HepG2 (cell line): ENCODE measurements around the gene MAP2K7. TPM values are rescaled to one million over a fixed set of nuclear protein-coding genes. Genes with fewer than 3 reads are reported as not detected.
A peak's percentile ranks its signal among the peaks of the same experiment; 100 is the strongest.

Experiments used
- ATAC-seq: fragments of 200-7000 bp; cut with Tn5 transposase; 3 replicates; pipeline ENCODE4 v1.9.1; 2020; ENCODE audit warnings: mild to moderate bottlenecking, moderate library complexity
- BruUV-seq: library from RNA; stranded (reverse); fragments of 400-500 nt; replicated peaks from 2 replicates; lab custom pipeline; 2021; lab: Mats Ljungman, UMichigan
- CTCF ChIA-PET: fragments of 300-600 bp; formaldehyde crosslinking; extraction: SDS; loops from one replicate; lab custom pipeline; 2021; ENCODE audit warnings: low total read pairs, inconsistent platforms, low intra/inter-chr PET ratio; lab: Yijun Ruan, JAX
- POLR2A ChIA-PET: fragments of 350-600 bp; sonication (Branson Sonifier 250); formaldehyde crosslinking; loops from one replicate; lab custom pipeline; 2020; ENCODE audit warnings: antibody characterized with exemption, inconsistent platforms; lab: Yijun Ruan, JAX
- DNase-seq: peaks from one replicate; pipeline ENCODE4 v3.0.0-alpha.2; 2015; ENCODE audit warnings: low spot score
- FAIRE-seq: peaks from 3 replicates; lab custom pipeline; 2011; peaks lifted over from hg19 to GRCh38; lab: Jason Lieb, UNC
- H2AFZ ChIP-seq: one replicate; pipeline ENCODE4 v1.6.1; 2011; ENCODE audit warnings: low read length, inconsistent platforms
- H3K27ac ChIP-seq: fragments of 300-600 bp; 3 replicates; pipeline ENCODE4 v1.8.0; 2011; ENCODE audit warnings: mixed run types, mild to moderate bottlenecking, mixed read lengths, low read length, inconsistent platforms; ENCODE audit not compliant: insufficient read depth; ENCODE audit errors: extremely low read length
- H3K27me3 ChIP-seq, 2 experiments: fragments of 200-600 bp in 1 of 2; 2 replicates in 1 of 2; 3 replicates in 1 of 2; pipeline versions ENCODE4 v1.6.0 to v1.8.0; 2011; ENCODE audit warnings: low read length in 2 of 2, mild to moderate bottlenecking in 2 of 2, moderate library complexity in 2 of 2, inconsistent platforms in 1 of 2; ENCODE audit not compliant: insufficient read depth in 2 of 2, control insufficient read depth in 1 of 2
- H3K36me3 ChIP-seq, 2 experiments: fragments of 200-600 bp in 1 of 2; replicated peaks in 1 of 2; 2 replicates in 1 of 2; 3 replicates in 1 of 2; pipeline versions ENCODE4 v1.5.1 to v1.8.0; 2011; ENCODE audit warnings: low read length in 2 of 2, inconsistent platforms in 1 of 2; ENCODE audit not compliant: insufficient read depth in 2 of 2, control insufficient read depth in 1 of 2
- H3K4me1 ChIP-seq: 2 replicates; pipeline ENCODE4 v1.5.1; 2012; ENCODE audit warnings: low read length, inconsistent platforms; ENCODE audit not compliant: insufficient read depth
- H3K4me2 ChIP-seq: 2 replicates; pipeline ENCODE4 v1.6.0; 2011; ENCODE audit warnings: low read depth, low read length, inconsistent platforms
- H3K4me3 ChIP-seq, 3 experiments: fragments of 200-600 bp in 1 of 3; sonication (generic), shearing (Covaris generic) in 1 of 3; replicated peaks in 1 of 3; 2 replicates each; pipeline ENCODE4 v1.5.1; 2011 to 2016; ENCODE audit warnings: low read length in 3 of 3, inconsistent platforms in 2 of 3, low read depth in 2 of 3, mild to moderate bottlenecking in 2 of 3, control low read depth in 1 of 3, mixed read lengths in 1 of 3; ENCODE audit not compliant: insufficient read depth in 1 of 3
- H3K79me2 ChIP-seq: one replicate; pipeline ENCODE4 v1.6.1; 2011; ENCODE audit warnings: low read length, inconsistent platforms; ENCODE audit not compliant: insufficient read depth
- H3K9ac ChIP-seq: 2 replicates; pipeline ENCODE4 v1.6.0; 2011; ENCODE audit warnings: mild to moderate bottlenecking, low read depth, low read length, inconsistent platforms; ENCODE audit not compliant: insufficient read depth
- H3K9me3 ChIP-seq: 2 replicates; pipeline ENCODE4 v1.5.1; 2012; ENCODE audit warnings: mild to moderate bottlenecking, low read length
- H4K20me1 ChIP-seq: 2 replicates; pipeline ENCODE4 v1.6.0; 2011; ENCODE audit warnings: inconsistent platforms, mild to moderate bottlenecking, low read length, moderate library complexity; ENCODE audit not compliant: insufficient read depth
- AGO2 ChIP-seq: fragments of 200-400 bp; formaldehyde crosslinking; optimal IDR thresholded peaks from 2 replicates; pipeline ENCODE3; 2017; ENCODE audit warnings: mild to moderate bottlenecking, low read depth, low read length, moderate library complexity
- RBFOX2 ChIP-seq: fragments of 200-400 bp; formaldehyde crosslinking; IDR thresholded peaks from 2 replicates; pipeline ENCODE4 v1.6.1; 2017; ENCODE audit warnings: low read depth, mild to moderate bottlenecking, low read length
- SOX6 ChIP-seq, 2 experiments: fragments of 450-650 bp in 1 of 2; sonication (generic) in 1 of 2; formaldehyde crosslinking in 1 of 2; IDR thresholded peaks; 2 replicates each; pipeline versions ENCODE4 v1.4.0 to v1.6.1; 2017 to 2020; ENCODE audit warnings: antibody characterized with exemption in 1 of 2, mild to moderate bottlenecking in 1 of 2, missing genetic modification reagents in 1 of 2
- SP140L ChIP-seq: sonication (generic); formaldehyde crosslinking; IDR thresholded peaks from 2 replicates; pipeline ENCODE4 v1.4.0; 2020; ENCODE audit warnings: missing genetic modification reagents, borderline replicate concordance
- TBX3 ChIP-seq: fragments of 450-650 bp; IDR thresholded peaks from 2 replicates; pipeline ENCODE4 v1.6.1; 2017; ENCODE audit warnings: antibody characterized with exemption, mild to moderate bottlenecking, inconsistent platforms, borderline replicate concordance
- ZNF138 ChIP-seq: sonication (generic); formaldehyde crosslinking; IDR thresholded peaks from 2 replicates; pipeline ENCODE4 v1.5.0; 2020; ENCODE audit warnings: mild to moderate bottlenecking, low read depth, missing genetic modification reagents
- ZNF629 ChIP-seq: sonication (generic); formaldehyde crosslinking; conservative IDR thresholded peaks from 2 replicates; pipeline ENCODE4 v1.5.0; 2020; ENCODE audit warnings: missing genetic modification reagents
- WGBS: methylation state at CpG from one replicate; pipeline ENCODE4 v1.1.6; 2017; ENCODE audit warnings: low lambda C conversion rate; 5-methylcytosine and 5-hydroxymethylcytosine counted together
- in situ Hi-C: cut with HindIII; loops from 2 replicates; pipeline ENCODE4 v1.10.0; 2017; ENCODE audit warnings: low pct_unique_long_range_greater_than_20kb; ENCODE audit not compliant: extremely low pct_ligation_motif_present
- intact Hi-C: fragments of 100-400 bp; cut with micrococcal nuclease; formaldehyde crosslinking; loops from one replicate; pipeline ENCODE4 v1.10.0; 2022; ENCODE audit not compliant: unreplicated experiment
- polyA plus RNA-seq, 8 experiments: library from polyadenylated mRNA; depleted of rRNA in 3 of 8; stranded (reverse) in 7 of 8; unstranded in 1 of 8; fragments of >200 nt; fragmentation: Illumina TruSeq in 4 of 8; extraction: Trizol in 4 of 8; gene quantifications; 2 replicates each; pipeline versions ENCODE4 v1.2.1 to v1.2.3, GENCODE V29; 2011 to 2016; ENCODE audit warnings: low read depth in 4 of 8, missing spikeins in 1 of 8, mixed read lengths in 1 of 8; ENCODE audit not compliant: insufficient read depth in 1 of 8
- total RNA-seq, 5 experiments: library from RNA; depleted of rRNA; stranded (reverse); fragments of >200 nt; fragmentation: Illumina TruSeq; extraction: Trizol; gene quantifications; 2 replicates each; pipeline ENCODE4 v1.2.3, GENCODE V29; 2016; ENCODE audit warnings: low read depth in 1 of 5

The MAP2K7 gene
- total and polyA plus RNA-seq, 2 of the 13 experiments (the other 11 are each of a cell fraction or from before 2014, with no cell fraction given) = 9.0 to 10.8 TPM

DNA sequence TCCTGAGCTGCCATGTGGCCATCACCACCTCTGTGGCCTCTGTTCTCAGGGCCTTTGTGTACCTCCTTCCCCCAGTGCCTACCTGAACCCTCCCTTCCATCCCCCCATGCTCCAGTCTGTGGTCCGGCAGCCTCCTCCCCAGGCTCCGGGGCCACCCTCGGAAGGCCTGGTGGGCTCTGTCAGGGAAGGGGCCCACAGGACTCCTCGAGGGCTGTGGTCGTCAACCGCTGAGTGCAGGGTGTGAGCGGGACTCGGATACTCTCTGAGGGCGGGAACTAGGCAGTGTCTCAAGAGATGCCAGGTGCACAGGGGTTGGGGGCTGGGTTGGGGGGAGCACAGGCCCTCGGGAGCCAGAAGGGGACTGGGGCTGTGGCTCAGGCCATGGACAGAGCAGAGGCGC, 3.9 kb downstream of the MAP2K7 start:
- BruUV-seq = no TSS peak
- peaks cover 29% of the 10 kb centered on the region for H3K4me1 ChIP-seq
- peaks cover 4 to 28% of the 10 kb centered on the region in 2 experiments; a peak in 4 of 5 replicates for H3K36me3 ChIP-seq
- ATAC-seq (no peak), FAIRE-seq (no peak), DNase-seq (no peak)
- H3K9me3 ChIP-seq = no peaks in the 10 kb centered on the region
- POLR2A ChIA-PET = interaction anchor here (1.0 to 3.4 kb wide), 4 partner anchors 8 to 39 kb away, joined by 3 to 24 read pairs (median 3); partner anchors contain the start of gene SNAPC2
- H3K79me2 ChIP-seq = peaks cover 27% of the 10 kb centered on the region
- H3K27ac ChIP-seq = no peak overlapping the region
- H3K4me3 ChIP-seq = no peak overlapping the region
- intact Hi-C loops = no loop called here
- peaks cover 13% of the 10 kb centered on the region; the same call in 1 of the 2 replicates for H4K20me1 ChIP-seq
- in situ Hi-C loops = no loop called here
- TF ChIP-seq SOX6 (IDR thresholded peaks at IDR 0.05) (no peak), SOX6 (CRISPR knock-in tag; IDR thresholded peaks at IDR 0.05) (no peak), RBFOX2 (peak; percentile 43; the same call in 1 of the 2 replicates), AGO2 (peak; percentile 1), SP140L (no peak), TBX3 (no peak), ZNF629 (CRISPR knock-in tag) (no peak)
- TF ChIP-seq, all 625 proteins: peak for 2
- H3K9ac ChIP-seq = no peak overlapping the region
- H3K27me3 ChIP-seq = no peaks in the 10 kb centered on the region; a peak in 1 of 5 replicates
- WGBS = 98% methylated on average over 11 of the region's 11 CpGs
- no peak overlapping the region for H2AFZ ChIP-seq
- no peak overlapping the region for H3K4me2 ChIP-seq
- CTCF ChIA-PET = no interaction called here

DNA sequence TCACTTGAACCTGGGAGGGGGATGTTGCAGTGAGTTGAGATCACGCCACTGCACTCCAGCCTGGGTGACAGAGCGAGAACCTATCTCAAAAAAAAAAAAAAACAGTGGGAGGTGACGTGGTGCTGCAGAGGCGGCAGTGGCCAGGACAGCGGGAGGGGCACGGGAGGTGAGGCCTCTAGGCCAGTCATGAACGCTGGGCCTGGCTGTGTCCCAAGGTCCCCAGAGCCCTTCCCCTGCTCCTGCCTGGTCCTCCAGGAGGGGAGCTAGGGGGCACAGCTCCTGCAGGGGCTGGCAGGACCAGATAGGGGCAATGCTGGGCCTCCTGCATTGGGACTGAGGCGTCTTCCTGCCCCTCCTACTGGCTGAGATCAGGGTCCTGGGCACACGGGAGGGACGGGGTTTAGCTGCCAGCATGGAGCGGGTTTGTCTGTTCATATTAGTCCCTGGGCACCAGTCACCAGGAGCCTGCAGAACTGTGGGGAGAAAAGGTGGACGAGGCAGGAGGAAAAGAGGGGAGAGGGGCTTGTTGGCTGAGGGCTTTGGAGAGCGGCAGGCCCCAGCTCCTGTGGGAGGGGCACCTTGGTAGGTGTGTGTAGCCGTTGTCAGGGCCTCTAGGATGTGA, 4.5 kb downstream of the MAP2K7 start:
- no peak for TF ChIP-seq ZNF138 (CRISPR knock-in tag)
- Histone ChIP-seq H2AFZ (no peak overlapping the region), H3K27me3 (no peaks in the 10 kb centered on the region; a peak in 1 of 5 replicates), H3K27ac (no peak overlapping the region), H3K36me3 (peaks cover 4 to 28% of the 10 kb centered on the region in 2 experiments; a peak in 4 of 5 replicates), H3K9me3 (no peaks in the 10 kb centered on the region), H4K20me1 (peaks cover 13% of the 10 kb centered on the region; the same call in 1 of the 2 replicates), H3K9ac (no peak overlapping the region), H3K4me1 (peaks cover 22% of the 10 kb centered on the region), H3K79me2 (peaks cover 23% of the 10 kb centered on the region), H3K4me3 (no peak overlapping the region), H3K4me2 (no peak overlapping the region)
- WGBS = 98% methylated on average over 14 of the region's 14 CpGs
- ATAC-seq (no peak), FAIRE-seq (no peak), DNase-seq (no peak)
- ChIA-PET POLR2A (interaction anchor here (1.0 to 3.4 kb wide), 2 partner anchors 11 to 40 kb away, joined by 3 to 24 read pairs; partner anchors contain the start of gene SNAPC2), CTCF (no interaction called here)
- intact Hi-C loops = no loop called here
- no TSS peak for BruUV-seq
- in situ Hi-C loops = no loop called here
